PFSK-1 (cell line): Measurements from ENCODE around the gene AKIRIN2.

Experiments
- FOXP2 ChIP-seq: optimal IDR thresholded peaks from 2 replicates; pipeline ENCODE3; 2011; ENCODE audit warnings: borderline replicate concordance, control low read depth, inconsistent platforms; ENCODE audit not compliant: insufficient read depth; ENCODE audit errors: extremely low read length, extremely low read depth
- POLR2AphosphoS5 ChIP-seq: IDR thresholded peaks from 2 replicates; pipeline ENCODE4 v1.6.1; 2012; ENCODE audit warnings: low read depth, mild to moderate bottlenecking, control low read depth, low read length, moderate library complexity
- SIN3A ChIP-seq: IDR thresholded peaks from 2 replicates; pipeline ENCODE4 v1.6.1; 2012; ENCODE audit warnings: mild to moderate bottlenecking, low read length, moderate library complexity, borderline replicate concordance; ENCODE audit not compliant: insufficient read depth
- TF ChIP-seq, protein P1 (sequence below), 2 experiments: IDR thresholded peaks; 2 replicates each; pipeline versions ENCODE4 v1.6.1 to v1.8.0; 2011 to 2012; ENCODE audit warnings: low read depth in 2 of 2, low read length in 2 of 2, control low read depth in 1 of 2, inconsistent platforms in 1 of 2, mild to moderate bottlenecking in 1 of 2, moderate library complexity in 1 of 2; ENCODE audit not compliant: insufficient read depth in 1 of 2

DNA sequence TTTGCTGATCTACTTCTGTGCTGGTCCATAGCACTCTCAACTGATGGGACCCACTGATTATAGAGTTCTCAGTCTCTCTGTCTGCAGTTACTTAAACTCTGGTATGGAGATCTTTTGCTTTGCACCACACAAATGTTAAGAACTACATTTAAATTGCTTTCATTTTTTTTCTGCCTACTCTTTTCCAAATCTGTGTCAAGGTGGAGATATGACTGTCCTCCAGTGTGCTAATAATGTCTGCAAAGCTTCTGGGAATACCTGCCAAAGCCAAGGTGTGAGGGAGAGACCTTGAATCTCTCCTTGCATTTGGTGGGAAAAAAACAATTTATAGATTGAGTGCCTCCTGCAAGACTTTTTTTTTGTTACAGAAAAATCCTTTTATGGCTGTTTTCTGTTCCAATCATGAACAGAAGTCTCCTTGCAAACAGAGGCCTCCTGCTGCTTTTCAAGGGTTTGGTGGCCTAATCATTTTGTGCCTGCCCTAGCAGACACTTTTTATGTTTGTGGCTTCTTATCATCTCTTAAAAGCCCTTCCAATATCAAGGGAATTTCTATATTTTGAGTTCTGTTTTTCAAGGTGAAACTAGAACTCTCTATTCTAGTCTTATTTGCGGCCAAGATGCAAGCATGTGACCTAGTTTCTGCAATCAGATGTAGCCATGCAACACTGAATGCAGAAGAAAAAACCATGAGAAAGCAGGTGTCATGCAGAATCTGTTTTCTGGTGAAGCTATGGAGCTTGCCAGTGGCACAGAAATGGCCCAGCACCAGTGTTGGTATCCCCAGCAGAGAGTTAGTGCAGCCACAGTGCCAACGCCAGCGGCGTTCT, 23.2 kb upstream of the AKIRIN2 start:
- TF ChIP-seq POLR2AphosphoS5 (no peak), FOXP2 (no peak), SIN3A (no peak)
- TF ChIP-seq, protein P1, sequence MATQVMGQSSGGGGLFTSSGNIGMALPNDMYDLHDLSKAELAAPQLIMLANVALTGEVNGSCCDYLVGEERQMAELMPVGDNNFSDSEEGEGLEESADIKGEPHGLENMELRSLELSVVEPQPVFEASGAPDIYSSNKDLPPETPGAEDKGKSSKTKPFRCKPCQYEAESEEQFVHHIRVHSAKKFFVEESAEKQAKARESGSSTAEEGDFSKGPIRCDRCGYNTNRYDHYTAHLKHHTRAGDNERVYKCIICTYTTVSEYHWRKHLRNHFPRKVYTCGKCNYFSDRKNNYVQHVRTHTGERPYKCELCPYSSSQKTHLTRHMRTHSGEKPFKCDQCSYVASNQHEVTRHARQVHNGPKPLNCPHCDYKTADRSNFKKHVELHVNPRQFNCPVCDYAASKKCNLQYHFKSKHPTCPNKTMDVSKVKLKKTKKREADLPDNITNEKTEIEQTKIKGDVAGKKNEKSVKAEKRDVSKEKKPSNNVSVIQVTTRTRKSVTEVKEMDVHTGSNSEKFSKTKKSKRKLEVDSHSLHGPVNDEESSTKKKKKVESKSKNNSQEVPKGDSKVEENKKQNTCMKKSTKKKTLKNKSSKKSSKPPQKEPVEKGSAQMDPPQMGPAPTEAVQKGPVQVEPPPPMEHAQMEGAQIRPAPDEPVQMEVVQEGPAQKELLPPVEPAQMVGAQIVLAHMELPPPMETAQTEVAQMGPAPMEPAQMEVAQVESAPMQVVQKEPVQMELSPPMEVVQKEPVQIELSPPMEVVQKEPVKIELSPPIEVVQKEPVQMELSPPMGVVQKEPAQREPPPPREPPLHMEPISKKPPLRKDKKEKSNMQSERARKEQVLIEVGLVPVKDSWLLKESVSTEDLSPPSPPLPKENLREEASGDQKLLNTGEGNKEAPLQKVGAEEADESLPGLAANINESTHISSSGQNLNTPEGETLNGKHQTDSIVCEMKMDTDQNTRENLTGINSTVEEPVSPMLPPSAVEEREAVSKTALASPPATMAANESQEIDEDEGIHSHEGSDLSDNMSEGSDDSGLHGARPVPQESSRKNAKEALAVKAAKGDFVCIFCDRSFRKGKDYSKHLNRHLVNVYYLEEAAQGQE (IDR thresholded peaks at IDR 0.05; ENCODE audit: insufficient read depth in 1 of 2, low read depth in 2 of 2, low read length in 2 of 2): no peak
